ENCODE data around the gene PPP3CB.
A peak's percentile ranks its signal among the peaks of the same experiment; 100 is the strongest.

PPP3CB gene

DNA sequence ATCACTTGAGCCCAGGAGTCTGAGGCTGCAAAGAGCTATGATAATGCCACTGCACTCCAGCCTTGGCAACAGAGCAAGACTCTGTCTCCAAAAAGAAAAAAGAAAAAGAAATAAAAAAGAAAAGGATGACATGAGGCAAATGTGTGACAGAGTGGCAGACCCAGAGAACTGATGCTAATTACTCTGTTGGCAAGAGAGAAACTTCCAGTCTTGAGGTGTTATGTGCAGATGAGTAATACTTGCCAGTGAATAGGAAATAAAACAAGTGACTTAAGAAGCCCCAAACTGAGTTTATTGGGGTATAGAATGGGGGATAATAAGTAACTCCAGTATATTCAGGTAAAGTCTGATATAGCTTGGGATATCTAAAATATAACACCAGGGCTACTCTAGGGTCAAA, 72.5 kb downstream of the PPP3CB start:
- Histone ChIP-seq H3K9me3 (ENCODE audit: control insufficient read depth, insufficient read depth, low read length) (no peaks in the 10 kb centered on the region), H3K4me3 (ENCODE audit: low read length) (no peak overlapping the region), H3K36me3 (ENCODE audit: control insufficient read depth, insufficient read depth, low read length) (peaks cover 14% of the 10 kb centered on the region; the same call in 1 of the 2 replicates), H3K27me3 (ENCODE audit: control insufficient read depth, insufficient read depth, low read length) (no peaks in the 10 kb centered on the region), H3K27ac (ENCODE audit: low read length) (no peak overlapping the region), H3K4me1 (ENCODE audit: control insufficient read depth, insufficient read depth, low read length) (no peaks in the 10 kb centered on the region)
- no peak for DNase-seq (ENCODE audit: low read depth, low spot score)

DNA sequence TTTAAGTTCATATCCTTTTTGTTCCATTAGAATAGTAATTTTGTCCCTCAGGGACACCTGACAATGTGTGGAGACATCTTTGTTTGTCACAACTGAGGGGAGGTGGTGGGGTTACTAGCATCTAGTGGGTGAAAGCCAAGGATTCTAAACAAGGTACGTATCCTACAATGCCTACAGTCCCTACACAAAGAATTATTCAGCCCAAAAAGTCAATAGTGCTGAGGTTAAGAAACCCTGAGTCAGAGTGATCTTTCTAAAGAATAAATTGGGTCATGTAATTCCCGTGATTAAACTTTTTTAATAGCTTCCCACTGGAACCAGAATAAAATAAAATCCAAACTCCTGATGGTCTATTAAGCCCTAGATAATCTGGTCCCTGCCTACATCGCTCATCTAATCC, 79.3 kb downstream of the PPP3CB start:
- Histone ChIP-seq H3K27me3 (ENCODE audit: control insufficient read depth, insufficient read depth, low read length) (no peaks in the 10 kb centered on the region), H3K36me3 (ENCODE audit: control insufficient read depth, insufficient read depth, low read length) (no peaks in the 10 kb centered on the region), H3K27ac (ENCODE audit: low read length) (no peak overlapping the region), H3K4me3 (ENCODE audit: low read length) (no peak overlapping the region), H3K9me3 (ENCODE audit: control insufficient read depth, insufficient read depth, low read length) (no peaks in the 10 kb centered on the region), H3K4me1 (ENCODE audit: control insufficient read depth, insufficient read depth, low read length) (no peaks in the 10 kb centered on the region)
- no CpG with 5 or more reads among the region's 3 CpGs for WGBS (ENCODE audit: insufficient coverage, insufficient read length)
- DNase-seq (ENCODE audit: low read depth, low spot score) = no peak

DNA sequence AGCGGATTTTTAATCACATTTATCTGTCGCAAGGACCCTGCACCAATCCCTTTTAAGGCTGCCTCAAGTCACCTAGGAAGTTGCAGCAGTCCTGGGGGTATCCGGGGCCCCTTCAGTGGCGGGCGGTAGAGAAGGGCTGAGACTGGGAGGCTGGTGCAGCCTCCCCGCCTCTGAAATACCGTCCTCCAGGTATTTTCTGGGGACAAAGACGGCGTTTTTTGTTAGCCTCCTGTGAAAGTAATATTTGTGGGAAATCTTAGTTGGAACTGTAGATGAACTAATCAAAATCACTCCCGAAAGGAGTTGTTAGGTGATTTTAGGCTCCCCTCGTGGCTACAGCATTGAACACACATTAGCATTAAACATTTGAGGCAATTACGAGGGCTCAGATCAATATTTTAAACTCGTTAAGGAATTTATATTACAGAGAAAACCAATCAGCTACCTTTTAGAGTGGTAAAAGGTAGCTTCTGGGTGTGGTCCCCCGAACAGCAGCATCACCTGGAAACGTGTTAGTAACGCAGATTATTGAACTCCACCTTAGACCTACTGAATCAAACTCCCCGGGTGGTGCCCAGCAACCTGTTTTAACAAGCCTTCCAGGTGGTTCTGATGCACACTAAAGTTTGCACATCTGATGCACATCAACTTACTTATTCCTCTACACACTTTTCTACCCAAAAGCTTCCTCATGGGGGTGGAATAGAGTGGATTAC, 81.4 kb downstream of the PPP3CB start:
- H3K9me3 ChIP-seq (ENCODE audit: control insufficient read depth, insufficient read depth, low read length) = no peaks in the 10 kb centered on the region
- H3K4me1 ChIP-seq (ENCODE audit: control insufficient read depth, insufficient read depth, low read length) = no peaks in the 10 kb centered on the region
- no peaks in the 10 kb centered on the region for H3K27me3 ChIP-seq (ENCODE audit: control insufficient read depth, insufficient read depth, low read length)
- no peaks in the 10 kb centered on the region for H3K36me3 ChIP-seq (ENCODE audit: control insufficient read depth, insufficient read depth, low read length)
- H3K27ac ChIP-seq (ENCODE audit: low read length) = no peak overlapping the region
- no peak for DNase-seq (ENCODE audit: low read depth, low spot score)
- peak overlapping the region; percentile 96; the same call in 1 of the 2 replicates for H3K4me3 ChIP-seq (ENCODE audit: low read length)
- no CpG with 5 or more reads among the region's 17 CpGs for WGBS (ENCODE audit: insufficient coverage, insufficient read length)

DNA sequence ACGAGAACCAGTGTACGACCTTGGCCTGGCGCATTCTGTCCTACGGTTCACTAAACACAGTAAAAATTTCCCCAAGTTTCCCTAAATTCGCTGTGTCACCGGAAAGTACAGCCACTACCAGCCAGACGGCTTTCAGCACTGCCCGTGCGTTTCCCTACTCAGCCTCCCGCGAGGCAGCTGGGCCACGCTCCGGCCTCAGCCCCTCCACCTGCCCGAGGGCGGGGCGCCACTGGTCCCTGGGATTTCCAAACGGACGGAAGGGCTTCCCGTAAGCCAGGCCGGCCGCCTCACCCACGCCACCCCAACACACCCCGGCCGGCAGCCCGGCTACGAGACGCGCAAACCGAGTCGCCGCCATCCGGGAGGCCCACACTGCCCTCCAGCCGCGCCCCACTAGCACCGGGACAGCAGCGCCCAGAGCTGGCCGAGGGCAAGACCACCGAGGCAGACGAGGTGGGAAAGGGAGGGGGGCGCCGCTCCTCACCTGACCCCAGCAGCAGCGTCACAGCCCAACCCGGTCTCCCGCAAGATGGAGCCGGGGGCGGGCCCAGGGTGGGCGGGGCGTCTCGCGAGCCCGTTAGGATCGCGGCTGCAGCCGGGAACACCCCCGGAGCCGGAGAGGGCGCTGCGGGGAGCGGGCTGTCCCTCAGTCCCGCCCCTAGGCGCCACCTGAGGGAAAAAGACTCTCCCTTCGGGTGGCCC, 82.1 kb downstream of the PPP3CB start, which contains the start of gene ANXA7:
Gene ANXA7 (minus strand): TSS at position 531 of the 702 bp plus-strand sequence. CDS start 13,202 bp downstream, outside the sequence.
- DNase-seq (ENCODE audit: low read depth, low spot score) = peak; percentile 63
- Histone ChIP-seq H3K9me3 (ENCODE audit: control insufficient read depth, insufficient read depth, low read length) (no peaks in the 10 kb centered on the region), H3K4me1 (ENCODE audit: control insufficient read depth, insufficient read depth, low read length) (no peaks in the 10 kb centered on the region), H3K27ac (ENCODE audit: low read length) (no peak within 1 kb of the TSS), H3K36me3 (ENCODE audit: control insufficient read depth, insufficient read depth, low read length) (no peaks in the 10 kb centered on the region), H3K4me3 (ENCODE audit: low read length) (peak within 1 kb of the TSS; percentile 96; the same call in 1 of the 2 replicates), H3K27me3 (ENCODE audit: control insufficient read depth, insufficient read depth, low read length) (no peaks in the 10 kb centered on the region)
- WGBS (ENCODE audit: insufficient coverage, insufficient read length) = no CpG with 5 or more reads among the region's 62 CpGs

DNA sequence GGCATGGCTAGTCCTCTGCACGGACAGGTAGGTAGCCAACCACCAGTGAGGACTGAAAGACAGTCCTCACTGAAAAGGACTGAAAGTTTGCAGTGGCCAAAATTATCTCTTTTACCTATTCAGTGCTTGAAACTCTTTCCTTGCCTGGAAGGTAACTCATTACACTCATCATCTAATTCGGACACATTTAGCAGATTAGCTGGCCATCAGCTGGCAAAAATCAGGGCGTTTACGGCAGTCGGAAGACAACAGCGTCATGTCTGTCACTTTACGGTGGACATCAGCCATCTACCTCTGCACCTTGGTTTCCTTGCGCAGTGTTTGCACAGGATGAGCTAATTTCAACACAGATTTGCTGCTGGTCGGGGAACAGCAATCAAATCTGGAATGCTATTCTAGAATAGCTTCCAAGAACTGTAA, 82.7 kb downstream of the PPP3CB start:
- no CpG with 5 or more reads among the region's 9 CpGs for WGBS (ENCODE audit: insufficient coverage, insufficient read length)
- H3K4me3 ChIP-seq (ENCODE audit: low read length) = peak overlapping the region; percentile 96; the same call in 1 of the 2 replicates
- DNase-seq (ENCODE audit: low read depth, low spot score) = no peak
- H3K27me3 ChIP-seq (ENCODE audit: control insufficient read depth, insufficient read depth, low read length) = no peaks in the 10 kb centered on the region
- H3K9me3 ChIP-seq (ENCODE audit: control insufficient read depth, insufficient read depth, low read length) = no peaks in the 10 kb centered on the region
- H3K36me3 ChIP-seq (ENCODE audit: control insufficient read depth, insufficient read depth, low read length) = no peaks in the 10 kb centered on the region
- H3K4me1 ChIP-seq (ENCODE audit: control insufficient read depth, insufficient read depth, low read length) = no peaks in the 10 kb centered on the region
- no peak overlapping the region for H3K27ac ChIP-seq (ENCODE audit: low read length)

DNA sequence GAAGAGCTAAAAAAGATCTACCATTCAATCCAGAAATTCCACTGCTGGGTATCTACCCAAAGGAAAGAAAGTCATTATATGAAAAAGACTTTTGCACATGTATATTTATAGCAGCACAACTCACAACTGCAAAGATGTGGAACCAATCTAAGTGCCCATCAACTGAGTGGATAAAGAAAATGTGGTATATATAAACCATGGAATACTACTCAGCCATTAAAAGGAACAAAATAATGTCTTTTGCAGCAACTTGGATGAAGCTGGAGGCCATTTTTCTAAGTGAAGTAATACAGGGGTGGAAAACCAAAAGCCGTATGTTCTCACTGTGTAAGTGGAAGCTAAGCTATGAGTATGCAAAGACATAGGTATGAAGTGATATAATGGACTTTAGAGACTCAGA, 84.9 kb downstream of the PPP3CB start:
- no peak overlapping the region for H3K27ac ChIP-seq (ENCODE audit: low read length)
- no peaks in the 10 kb centered on the region for H3K9me3 ChIP-seq (ENCODE audit: control insufficient read depth, insufficient read depth, low read length)
- DNase-seq (ENCODE audit: low read depth, low spot score) = no peak
- no peaks in the 10 kb centered on the region for H3K36me3 ChIP-seq (ENCODE audit: control insufficient read depth, insufficient read depth, low read length)
- H3K4me3 ChIP-seq (ENCODE audit: low read length) = no peak overlapping the region
- no peaks in the 10 kb centered on the region for H3K27me3 ChIP-seq (ENCODE audit: control insufficient read depth, insufficient read depth, low read length)
- no peaks in the 10 kb centered on the region for H3K4me1 ChIP-seq (ENCODE audit: control insufficient read depth, insufficient read depth, low read length)
- no CpG with 5 or more reads among the region's 1 CpG for WGBS (ENCODE audit: insufficient coverage, insufficient read length)

DNA sequence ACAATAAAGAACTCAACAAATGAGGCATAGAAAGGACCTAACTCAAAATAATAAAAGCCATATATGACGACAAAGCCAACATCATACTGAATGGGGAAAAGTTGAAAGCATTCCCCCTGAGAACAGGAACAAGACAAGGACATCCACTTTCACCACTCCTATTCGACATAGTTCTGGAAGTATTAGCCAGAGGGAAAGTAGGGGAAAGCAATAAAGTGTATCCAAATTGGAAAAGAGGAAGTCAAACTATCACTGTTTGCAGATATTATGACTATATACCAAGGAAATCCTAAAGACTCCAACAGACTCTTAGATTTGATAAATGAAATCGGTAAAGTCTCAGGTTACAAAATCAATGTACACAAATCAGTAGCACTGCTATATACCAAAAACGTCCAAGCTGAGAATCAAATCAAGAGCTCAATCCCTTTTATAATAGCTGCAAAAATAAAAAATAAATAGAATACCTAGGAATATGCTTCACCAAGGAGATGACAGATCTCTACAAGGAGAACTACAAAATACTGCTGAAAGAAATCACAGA, 86.8 kb downstream of the PPP3CB start:
- WGBS (ENCODE audit: insufficient coverage, insufficient read length) = no CpG with 5 or more reads among the region's 4 CpGs

DNA sequence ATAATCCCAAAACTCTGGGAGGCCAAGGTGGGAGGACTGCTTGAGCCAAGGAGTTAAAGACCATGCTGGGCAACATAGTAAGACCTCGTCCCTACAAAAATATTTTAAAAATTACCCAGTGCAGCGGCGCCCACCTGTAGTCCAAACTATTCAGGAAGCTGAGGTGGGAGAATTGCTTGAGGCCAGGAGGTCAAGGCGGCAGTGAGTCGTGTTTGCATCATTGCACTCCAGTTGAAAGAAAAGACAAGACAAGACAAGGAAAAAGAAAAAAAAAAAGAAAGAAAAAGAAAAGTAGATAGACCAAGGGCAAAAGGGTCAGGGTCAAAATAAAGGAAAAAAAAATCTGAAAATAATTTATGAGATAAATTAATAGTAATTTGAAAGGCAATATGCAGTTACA, 87.8 kb downstream of the PPP3CB start:
- Histone ChIP-seq H3K27me3 (ENCODE audit: control insufficient read depth, insufficient read depth, low read length) (no peaks in the 10 kb centered on the region), H3K36me3 (ENCODE audit: control insufficient read depth, insufficient read depth, low read length) (no peaks in the 10 kb centered on the region), H3K4me3 (ENCODE audit: low read length) (no peak overlapping the region), H3K4me1 (ENCODE audit: control insufficient read depth, insufficient read depth, low read length) (no peaks in the 10 kb centered on the region), H3K9me3 (ENCODE audit: control insufficient read depth, insufficient read depth, low read length) (no peaks in the 10 kb centered on the region), H3K27ac (ENCODE audit: low read length) (no peak overlapping the region)
- no peak for DNase-seq (ENCODE audit: low read depth, low spot score)
- WGBS (ENCODE audit: insufficient coverage, insufficient read length) = no CpG with 5 or more reads among the region's 5 CpGs

More for the DNA sequence above, 86.8 kb downstream of the PPP3CB start:
- Histone ChIP-seq H3K4me3 (ENCODE audit: low read length) (no peak overlapping the region), H3K9me3 (ENCODE audit: control insufficient read depth, insufficient read depth, low read length) (no peaks in the 10 kb centered on the region), H3K27me3 (ENCODE audit: control insufficient read depth, insufficient read depth, low read length) (no peaks in the 10 kb centered on the region), H3K36me3 (ENCODE audit: control insufficient read depth, insufficient read depth, low read length) (no peaks in the 10 kb centered on the region), H3K27ac (ENCODE audit: low read length) (no peak overlapping the region), H3K4me1 (ENCODE audit: control insufficient read depth, insufficient read depth, low read length) (no peaks in the 10 kb centered on the region)
- no peak for DNase-seq (ENCODE audit: low read depth, low spot score)

DNA sequence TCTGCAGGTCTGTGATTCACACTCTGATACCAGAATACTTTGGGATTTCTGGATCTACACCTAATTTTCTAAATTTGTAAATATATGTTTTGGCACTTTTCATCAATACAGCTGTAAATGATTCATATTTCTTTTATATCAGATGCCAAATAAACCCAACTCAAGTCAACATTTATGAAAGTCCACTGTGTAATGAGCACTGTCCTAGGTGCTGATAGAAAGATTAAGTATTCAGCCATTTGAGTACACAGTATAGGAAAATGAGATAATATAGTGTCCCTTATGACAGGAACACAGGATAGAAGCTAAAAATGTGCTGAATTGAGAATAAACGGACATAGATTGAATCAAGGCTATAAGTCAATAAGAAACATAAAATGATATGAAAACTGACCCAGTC, 88.3 kb downstream of the PPP3CB start:
- Histone ChIP-seq H3K27ac (ENCODE audit: low read length) (no peak overlapping the region), H3K4me3 (ENCODE audit: low read length) (no peak overlapping the region), H3K27me3 (ENCODE audit: control insufficient read depth, insufficient read depth, low read length) (no peaks in the 10 kb centered on the region), H3K9me3 (ENCODE audit: control insufficient read depth, insufficient read depth, low read length) (no peaks in the 10 kb centered on the region), H3K36me3 (ENCODE audit: control insufficient read depth, insufficient read depth, low read length) (no peaks in the 10 kb centered on the region), H3K4me1 (ENCODE audit: control insufficient read depth, insufficient read depth, low read length) (no peaks in the 10 kb centered on the region)
- no CpG with 5 or more reads among the region's 1 CpG for WGBS (ENCODE audit: insufficient coverage, insufficient read length)
- no peak for DNase-seq (ENCODE audit: low read depth, low spot score)

DNA sequence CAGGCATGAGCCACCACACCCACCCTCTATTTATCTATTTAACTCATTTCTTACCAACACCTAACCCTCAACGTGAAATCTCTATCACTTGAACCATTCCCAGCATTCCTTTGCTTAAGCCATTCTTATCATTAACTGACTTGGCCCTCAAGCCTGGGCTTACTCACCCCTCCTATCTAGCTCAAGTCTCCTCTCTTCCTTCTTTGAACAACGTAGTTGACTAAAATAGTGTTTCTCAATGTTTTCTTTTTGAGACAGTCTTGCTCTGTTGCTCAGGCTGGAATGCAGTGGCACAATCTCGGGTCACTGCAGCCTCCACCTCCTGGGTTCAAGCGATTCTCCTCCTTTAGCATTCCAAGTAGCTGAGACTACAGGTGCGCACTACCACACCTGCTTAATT, 89.0 kb downstream of the PPP3CB start:
- H3K9me3 ChIP-seq (ENCODE audit: control insufficient read depth, insufficient read depth, low read length) = no peaks in the 10 kb centered on the region
- H3K4me3 ChIP-seq (ENCODE audit: low read length) = no peak overlapping the region
- DNase-seq (ENCODE audit: low read depth, low spot score) = no peak
- no peaks in the 10 kb centered on the region for H3K4me1 ChIP-seq (ENCODE audit: control insufficient read depth, insufficient read depth, low read length)
- WGBS (ENCODE audit: insufficient coverage, insufficient read length) = 100% methylated on average over 1 of the region's 5 CpGs
- no peaks in the 10 kb centered on the region for H3K27me3 ChIP-seq (ENCODE audit: control insufficient read depth, insufficient read depth, low read length)
- no peak overlapping the region for H3K27ac ChIP-seq (ENCODE audit: low read length)
- no peaks in the 10 kb centered on the region for H3K36me3 ChIP-seq (ENCODE audit: control insufficient read depth, insufficient read depth, low read length)

All from iPS DF 6.9 (cell line).